GM19351 (cell line): ENCODE data around the gene ZDHHC11B.
"Not testable (repeated sequence)": the region's sequence is repeated elsewhere in the genome, so short reads cannot be mapped to it uniquely, and the experiment has no call there.

ENCODE experiments used
- ATAC-seq: cut with Tn5 transposase; IDR thresholded peaks from one replicate; pipeline ENCODE4 v1.9.1; 2021; ENCODE audit warnings: mild to moderate bottlenecking, moderate library complexity; ENCODE audit not compliant: unreplicated experiment

The ZDHHC11B gene

DNA sequence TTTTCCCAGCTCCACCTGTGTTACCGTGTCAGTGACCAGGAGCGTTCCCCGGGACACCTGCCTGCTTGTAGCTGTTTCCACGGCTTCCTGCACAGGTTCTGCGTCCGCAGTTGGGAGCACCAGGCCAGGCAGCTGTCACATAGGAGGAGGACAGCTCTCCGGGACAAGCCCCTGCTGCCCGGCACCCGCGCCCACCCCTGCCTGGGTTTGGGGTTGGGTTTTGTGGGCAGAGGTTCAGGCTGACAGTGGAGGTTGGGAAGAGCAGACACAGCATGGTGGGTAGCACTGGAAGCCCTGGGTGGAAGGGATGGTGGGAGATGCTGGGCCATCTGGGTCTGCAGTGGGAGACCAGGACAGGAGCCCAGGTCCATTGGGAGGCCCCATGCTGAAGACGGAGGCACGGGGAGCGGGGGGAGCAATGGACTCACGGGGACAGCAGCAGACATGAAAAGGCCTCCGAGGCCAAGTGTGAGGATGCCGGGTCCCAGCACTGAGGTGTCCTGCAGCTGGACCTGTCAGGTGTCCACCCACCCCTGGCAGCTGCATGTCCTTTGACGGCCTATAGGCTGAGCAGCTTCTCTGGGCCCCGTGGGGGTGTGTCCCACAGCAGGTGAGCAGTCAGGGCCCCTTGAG, 2.8 kb upstream of the ZDHHC11B start:
- not testable (repeated sequence) for ATAC-seq

GRCh38 chr5:785181-785705, 714 bp upstream of the ZDHHC11B start:
- ATAC-seq = peak; percentile 6

DNA sequence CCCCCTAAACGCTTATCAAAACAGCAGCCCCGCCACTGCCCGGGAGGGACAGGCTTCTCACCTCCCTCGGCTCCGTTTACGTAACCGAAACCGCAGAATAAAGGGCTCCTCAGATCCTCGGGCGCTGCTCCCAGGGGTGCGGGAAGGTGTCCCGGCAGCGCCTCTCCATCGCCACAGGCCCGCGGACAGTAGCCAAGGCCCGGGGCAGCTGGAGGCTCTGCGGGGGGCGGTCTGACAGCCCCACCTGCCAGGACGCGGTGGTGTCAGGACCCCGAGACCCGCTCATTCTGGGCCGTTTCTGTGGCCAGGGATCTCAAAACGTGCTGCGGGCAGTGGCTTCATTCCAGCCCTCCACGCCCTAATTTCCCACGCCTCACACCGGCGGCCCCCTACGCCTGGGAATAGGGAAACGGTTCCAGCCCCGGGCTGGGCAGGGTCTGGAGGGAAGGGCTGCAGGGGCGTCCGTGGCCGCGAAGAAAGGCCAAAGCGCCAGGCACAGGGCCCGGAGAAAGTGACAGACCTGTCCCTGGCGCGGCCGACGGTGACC, 575 bp downstream of the ZDHHC11B start:
- peak; percentile 12 for ATAC-seq

GRCh38 chr5:783049-783802, 1.3 kb downstream of the ZDHHC11B start:
- not testable (repeated sequence) for ATAC-seq

DNA sequence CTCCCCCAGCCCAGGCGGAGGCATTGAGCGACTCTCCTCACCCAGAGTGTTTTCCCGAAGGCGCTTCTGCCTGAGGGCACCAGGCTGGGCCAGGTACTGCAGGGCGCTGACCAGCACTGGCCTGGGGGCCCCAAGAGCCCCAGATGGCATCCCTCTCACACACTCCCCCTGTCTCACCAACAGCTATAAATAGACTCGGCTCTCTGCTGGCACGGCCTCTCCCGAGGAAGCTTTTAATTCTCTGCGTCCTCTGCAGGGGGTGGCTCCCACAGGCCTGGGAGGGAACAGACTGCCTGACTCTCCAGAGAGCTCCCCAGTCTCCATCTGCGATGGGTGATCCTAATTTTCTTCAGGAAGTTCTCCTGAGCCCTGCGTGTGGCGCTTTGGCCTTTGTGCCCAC, 2.2 kb downstream of the ZDHHC11B start:
- ATAC-seq = not testable (repeated sequence)

DNA sequence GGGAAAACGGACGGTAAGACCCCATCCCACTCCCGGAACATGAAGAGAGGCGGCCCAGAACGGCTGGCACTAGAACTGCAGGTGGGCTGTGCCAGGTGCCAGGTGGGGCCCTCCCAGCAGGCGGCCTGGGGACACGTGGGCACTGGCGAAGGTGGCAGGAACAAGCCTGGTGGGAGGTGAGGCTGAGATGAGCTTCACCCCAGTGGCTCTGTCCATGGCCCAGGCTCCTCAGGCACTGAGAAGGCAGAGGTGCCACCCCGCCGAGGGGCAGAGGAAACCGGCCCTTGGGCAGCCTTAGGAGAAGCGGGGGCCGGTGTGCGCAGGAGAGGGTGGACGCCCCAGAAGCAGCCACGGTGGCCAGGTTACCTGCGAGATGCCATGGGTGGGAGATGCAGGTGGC, 4.0 kb downstream of the ZDHHC11B start:
- ATAC-seq = not testable (repeated sequence)

DNA sequence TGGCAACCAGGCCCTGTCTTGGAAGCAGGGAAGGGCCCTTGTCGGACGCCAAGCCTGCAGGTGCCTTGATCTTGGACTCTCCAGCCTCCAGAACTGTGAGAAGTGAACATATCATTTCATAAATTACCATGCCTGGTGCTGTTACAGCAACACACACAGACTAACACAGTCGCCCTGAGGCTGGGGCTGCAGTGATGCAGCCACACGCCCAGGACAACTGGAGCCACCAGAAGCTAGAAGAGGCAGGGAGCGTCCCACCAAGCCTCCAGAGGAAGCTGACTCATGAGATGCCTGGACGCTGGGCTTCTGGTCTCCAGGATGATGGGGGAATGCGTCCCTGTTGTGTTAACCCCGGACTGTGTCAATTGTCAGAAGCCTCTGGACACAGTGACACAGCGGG, 5.6 kb downstream of the ZDHHC11B start:
- ATAC-seq = not testable (repeated sequence)

DNA sequence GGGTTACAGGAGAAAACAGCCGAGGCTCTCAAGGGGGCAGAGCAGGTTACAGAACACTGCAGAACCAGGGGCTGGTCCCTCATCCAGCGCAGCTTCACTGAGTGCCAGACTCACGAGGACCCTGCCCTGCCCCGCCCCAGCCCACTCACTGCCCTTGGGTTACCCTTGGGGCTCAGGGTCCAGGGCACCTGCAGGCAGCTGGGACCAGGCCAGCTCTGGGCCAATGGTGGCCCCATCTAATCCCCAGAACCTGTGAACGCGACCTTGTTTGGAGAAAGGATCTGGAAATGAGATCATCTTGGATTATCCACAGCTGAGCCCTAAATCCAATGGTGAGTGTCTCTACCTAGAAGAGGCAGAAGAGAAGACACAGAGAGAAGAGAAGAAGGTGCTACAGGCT, 6.1 kb downstream of the ZDHHC11B start:
- ATAC-seq = not testable (repeated sequence)

DNA sequence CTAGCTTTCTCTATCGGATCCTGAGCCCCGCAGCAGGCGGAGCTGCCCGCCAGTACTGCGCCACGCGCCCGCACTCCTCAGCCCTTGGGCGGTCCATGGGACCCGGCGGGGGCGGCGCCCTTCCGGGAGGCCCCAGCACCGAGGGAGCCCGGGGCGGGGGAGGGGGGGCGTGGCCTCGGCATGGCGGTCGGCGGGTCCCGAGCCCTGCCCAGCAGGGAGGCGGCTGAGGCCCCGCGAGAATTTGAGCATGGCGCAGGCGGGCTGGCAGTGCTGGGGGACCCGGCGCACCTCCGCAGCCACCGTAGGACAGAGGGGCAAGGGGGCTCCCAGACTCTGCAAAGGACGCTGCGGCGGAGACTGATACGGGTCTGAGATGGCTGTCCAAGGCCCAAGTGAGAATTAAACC, 6.8 kb downstream of the ZDHHC11B start:
- no peak for ATAC-seq

DNA sequence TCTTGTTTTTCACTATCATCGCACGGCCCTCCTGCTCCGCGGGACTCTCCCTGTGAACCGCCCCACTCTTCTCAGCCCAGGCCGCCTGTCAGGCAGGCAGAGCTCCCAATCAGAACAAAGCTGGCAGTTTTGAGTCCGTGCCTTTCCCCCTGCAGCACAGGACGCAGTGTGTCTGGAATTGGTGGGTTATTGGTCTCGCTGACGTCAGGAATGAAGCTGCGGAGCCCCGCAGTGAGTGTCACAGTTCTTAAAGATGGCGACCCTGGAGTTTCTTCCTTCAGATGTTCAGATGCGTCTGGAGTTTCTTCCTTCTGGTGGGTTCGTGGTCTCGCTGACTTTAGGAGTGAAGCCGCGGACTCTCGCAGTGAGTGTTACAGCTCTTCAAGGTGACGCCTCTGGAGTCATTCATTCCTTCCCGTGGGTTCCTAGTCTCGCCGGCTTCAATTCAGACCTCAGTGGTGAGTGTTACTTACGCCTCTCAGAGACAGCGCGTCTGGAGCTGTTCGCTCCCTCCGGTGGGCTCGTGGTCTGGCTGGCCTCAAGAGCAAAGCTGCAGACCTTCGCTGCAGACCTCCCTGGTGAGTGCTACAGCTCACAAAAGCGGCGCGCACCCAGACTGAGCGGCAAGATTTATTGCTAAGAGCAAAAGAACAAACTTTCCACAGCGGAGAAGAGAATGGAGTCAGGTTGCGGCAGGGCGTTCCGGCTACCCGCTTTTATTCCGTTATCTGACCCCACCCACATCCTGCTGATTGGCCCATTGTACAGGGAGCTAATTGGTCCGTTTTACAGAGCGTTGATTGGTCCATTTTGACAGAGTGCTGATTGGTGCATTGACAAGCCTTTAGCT, 7.4 kb downstream of the ZDHHC11B start:
- ATAC-seq = no peak

DNA sequence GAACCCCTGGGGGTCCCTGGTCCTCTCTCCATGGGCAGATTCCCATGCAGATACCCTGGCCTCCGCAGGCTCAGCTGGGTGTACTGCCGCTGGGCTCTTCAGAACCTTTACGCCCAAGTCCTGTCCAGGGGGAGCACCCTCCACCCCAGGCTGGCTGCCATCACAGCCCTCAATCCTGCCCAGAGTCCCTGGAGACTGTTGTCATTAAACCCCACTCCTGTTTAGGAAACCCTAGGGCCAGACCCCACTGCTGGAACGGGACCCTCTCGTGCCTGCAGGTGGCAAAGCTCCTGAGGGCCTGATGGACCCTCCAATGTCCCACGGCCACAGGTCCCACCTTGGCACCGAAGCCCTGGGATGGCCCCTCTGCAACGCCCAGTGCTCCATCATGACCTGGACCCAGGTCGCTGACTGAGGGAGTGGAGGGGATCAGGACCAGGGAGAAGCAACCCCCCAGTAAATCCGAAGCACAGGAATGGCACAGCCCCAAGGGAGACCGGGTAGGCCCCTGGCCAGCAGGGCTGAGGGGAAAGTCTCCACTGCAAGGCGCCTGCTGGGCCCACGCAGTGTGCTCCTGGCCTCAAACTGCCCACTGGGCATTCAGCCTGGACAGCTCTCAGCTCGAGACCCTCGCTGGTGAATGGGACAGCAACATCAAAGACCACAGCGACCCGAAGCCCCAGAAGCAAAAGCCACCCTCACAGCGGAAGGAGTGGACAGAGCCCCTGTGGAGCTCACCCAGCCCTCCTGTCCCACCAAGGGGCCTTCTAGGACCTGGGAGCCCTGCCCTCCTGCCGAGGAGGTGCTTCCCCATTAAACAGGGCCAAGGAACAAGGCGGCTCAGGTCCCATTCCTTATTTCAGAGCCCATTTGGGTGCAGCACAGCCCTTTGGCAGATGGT, 8.3 kb downstream of the ZDHHC11B start:
- ATAC-seq = no peak

- ATAC-seq = not testable (repeated sequence)
Observed at GRCh38 chr5:775595-775960, 9.0 kb downstream of the ZDHHC11B start.

DNA sequence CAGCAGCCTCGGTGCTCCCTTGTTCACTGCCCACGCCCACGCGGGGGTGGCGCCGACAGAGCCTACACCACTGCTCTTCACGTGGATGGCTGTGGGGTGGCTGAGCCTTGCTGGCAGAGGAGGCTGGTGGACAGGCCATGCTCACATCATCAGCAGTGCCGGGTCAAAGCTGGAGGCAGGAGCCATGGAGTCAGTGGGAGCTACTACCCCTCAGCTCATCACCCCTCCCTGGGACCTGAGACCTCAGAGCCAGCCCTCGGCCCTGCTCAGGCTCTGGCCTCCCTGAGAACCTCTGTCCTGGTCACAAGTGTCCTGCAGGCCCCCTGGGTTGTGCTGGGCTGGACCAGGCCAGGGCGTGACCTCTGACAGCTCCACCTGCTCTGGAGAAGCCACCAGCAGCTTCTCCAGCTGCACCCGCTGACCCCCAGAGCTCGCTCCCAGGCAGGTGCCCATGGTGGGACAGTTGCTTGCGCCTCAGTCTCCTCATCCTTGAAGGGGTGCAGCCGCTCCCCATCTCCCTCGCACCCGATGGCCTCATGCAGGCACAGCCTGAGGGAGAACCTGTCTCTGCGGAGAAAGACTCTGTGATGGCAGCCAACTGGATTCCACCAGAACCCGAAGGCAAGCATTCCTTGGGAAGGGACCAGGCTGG, 9.5 kb downstream of the ZDHHC11B start:
- not testable (repeated sequence) for ATAC-seq

DNA sequence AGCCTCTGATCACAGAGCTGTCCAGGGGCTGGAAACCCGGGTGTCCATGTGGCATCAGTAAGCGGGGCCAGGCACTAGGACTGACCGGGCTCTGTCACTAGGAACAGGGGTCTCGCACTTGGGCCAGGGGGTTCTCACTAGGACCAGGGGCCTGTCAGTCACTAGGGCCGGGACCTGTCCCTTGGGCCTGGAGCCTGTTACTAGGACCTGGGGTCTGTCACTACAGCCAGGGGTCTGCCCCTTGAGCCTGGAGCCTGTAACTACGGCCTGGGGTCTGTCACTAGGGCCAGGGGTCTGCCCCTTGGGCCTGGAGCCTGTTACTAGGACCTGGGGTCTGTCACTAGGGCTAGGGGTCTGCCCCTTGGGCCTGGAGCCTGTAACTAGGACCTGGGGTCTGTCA, 10.2 kb downstream of the ZDHHC11B start:
- ATAC-seq = not testable (repeated sequence)

GRCh38 chr5:773517-774264, 10.8 kb downstream of the ZDHHC11B start:
- no peak for ATAC-seq

DNA sequence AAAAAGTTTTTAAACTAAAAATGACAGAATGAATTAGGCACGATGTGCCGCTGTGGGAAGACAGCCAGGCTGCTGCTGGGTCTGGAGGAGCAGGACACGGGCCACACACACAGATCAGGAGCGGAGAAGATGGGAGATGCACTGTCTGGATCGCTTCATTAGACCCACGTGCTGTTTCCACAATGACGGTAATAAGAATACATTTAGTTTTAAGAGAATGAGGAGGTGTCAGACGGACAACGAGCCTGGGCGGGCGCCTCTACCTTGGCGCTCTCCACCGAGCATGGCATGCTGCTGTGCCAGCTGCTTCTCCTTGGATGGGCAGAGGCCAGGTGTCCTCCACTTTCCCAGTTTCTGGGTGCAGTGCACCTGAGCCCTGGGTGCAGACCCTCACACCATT, 11.6 kb downstream of the ZDHHC11B start:
- ATAC-seq = not testable (repeated sequence)

GRCh38 chr5:772547-772890, 12.0 kb downstream of the ZDHHC11B start:
- ATAC-seq = not testable (repeated sequence)

- not testable (repeated sequence) for ATAC-seq
Observed at GRCh38 chr5:771841-772546, 12.5 kb downstream of the ZDHHC11B start.
